NCI-H82 treated with DMSO at 0.1 percent for 48 hours (cell line): ENCODE measurements around the gene ZCCHC14.
A peak's percentile ranks its signal among the peaks of the same experiment; 100 is the strongest.

Source experiments
- DNase-seq: peaks from one replicate; lab custom pipeline; 2025; ENCODE audit not compliant: unreplicated experiment; lab: John Stamatoyannopoulos, UW

Gene ZCCHC14

GRCh38 chr16:87492721-87493607, at the start of gene ZCCHC14:
Gene ZCCHC14, minus strand, starts transcription at chr16:87493024. Its CDS starts 786 bp downstream, at chr16:87492238.
- peak; percentile 84 for DNase-seq

GRCh38 chr16:87541872-87542234, 49.0 kb upstream of the ZCCHC14 start:
- DNase-seq: no peak

GRCh38 chr16:87541147-87541871, 48.5 kb upstream of the ZCCHC14 start:
- no peak for DNase-seq

- DNase-seq: no peak
Observed at GRCh38 chr16:87540897-87541146, 48.0 kb upstream of the ZCCHC14 start.

- no peak for DNase-seq
Observed at GRCh38 chr16:87540072-87540896, 47.5 kb upstream of the ZCCHC14 start.

- no peak for DNase-seq
Observed at GRCh38 chr16:87539113-87539512, 46.3 kb upstream of the ZCCHC14 start.

- no peak for DNase-seq
Observed at GRCh38 chr16:87538594-87538993, 45.8 kb upstream of the ZCCHC14 start.

- DNase-seq: no peak
Observed at GRCh38 chr16:87538160-87538559, 45.3 kb upstream of the ZCCHC14 start.

GRCh38 chr16:87536795-87537142, 43.9 kb upstream of the ZCCHC14 start:
- no peak for DNase-seq

GRCh38 chr16:87535855-87536794, 43.3 kb upstream of the ZCCHC14 start:
- no peak for DNase-seq

- DNase-seq: no peak
Observed at GRCh38 chr16:87535457-87535854, 42.6 kb upstream of the ZCCHC14 start.

GRCh38 chr16:87534751-87535150, 41.9 kb upstream of the ZCCHC14 start:
- DNase-seq: no peak

- no peak for DNase-seq
Observed at GRCh38 chr16:87534030-87534653, 41.3 kb upstream of the ZCCHC14 start.

GRCh38 chr16:87533061-87533460, 40.2 kb upstream of the ZCCHC14 start:
- DNase-seq: no peak

- no peak for DNase-seq
Observed at GRCh38 chr16:87531418-87531817, 38.6 kb upstream of the ZCCHC14 start.

GRCh38 chr16:87528690-87529579, 36.1 kb upstream of the ZCCHC14 start:
- no peak for DNase-seq

GRCh38 chr16:87527055-87527724, 34.4 kb upstream of the ZCCHC14 start:
- no peak for DNase-seq

GRCh38 chr16:87526238-87526947, 33.6 kb upstream of the ZCCHC14 start:
- no peak for DNase-seq
